Mesendoderm (in vitro differentiated cells): ENCODE measurements around the gene AGPS. TPM values are rescaled to one million over a fixed set of nuclear protein-coding genes. Genes with fewer than 3 reads are reported as not detected.
A peak's percentile ranks its signal among the peaks of the same experiment; 100 is the strongest.

ENCODE experiments used
- DNase-seq: peaks from one replicate; pipeline ENCODE4 v3.0.0; 2013
- H2AK5ac ChIP-seq: 2 replicates; pipeline ENCODE4 v1.6.1; 2013; ENCODE audit warnings: low read length, inconsistent platforms
- H2BK120ac ChIP-seq: 2 replicates; pipeline ENCODE4 v1.6.1; 2013; ENCODE audit warnings: low read depth, mild to moderate bottlenecking, low read length, moderate library complexity, mixed read lengths
- H2BK15ac ChIP-seq: replicated peaks from 2 replicates; pipeline ENCODE4 v1.6.1; 2013; ENCODE audit warnings: low read depth, mild to moderate bottlenecking, moderate library complexity
- H2BK5ac ChIP-seq: 2 replicates; pipeline ENCODE4 v1.6.1; 2013; ENCODE audit warnings: low read length, inconsistent platforms
- H3K18ac ChIP-seq: 2 replicates; pipeline ENCODE4 v1.6.1; 2013; ENCODE audit warnings: mild to moderate bottlenecking, low read length, mixed read lengths
- H3K23ac ChIP-seq: one replicate; pipeline ENCODE4 v1.6.1; 2013; ENCODE audit warnings: low read length
- H3K27ac ChIP-seq: 2 replicates; pipeline ENCODE4 v1.5.1; 2013; ENCODE audit warnings: low read depth, mild to moderate bottlenecking, inconsistent platforms, low read length, moderate library complexity
- H3K27me3 ChIP-seq: 2 replicates; pipeline ENCODE4 v1.6.1; 2013; ENCODE audit warnings: low read length, control low read depth, mild to moderate bottlenecking, inconsistent platforms; ENCODE audit not compliant: insufficient read depth, poor library complexity
- H3K36me3 ChIP-seq: 2 replicates; pipeline ENCODE4 v1.6.1; 2013; ENCODE audit warnings: low read length, inconsistent platforms; ENCODE audit not compliant: control insufficient read depth, insufficient read depth
- H3K4ac ChIP-seq: one replicate; pipeline ENCODE4 v1.6.1; 2013; ENCODE audit warnings: low read depth, mild to moderate bottlenecking, low read length, moderate library complexity
- H3K4me1 ChIP-seq: 2 replicates; pipeline ENCODE4 v1.6.1; 2013; ENCODE audit warnings: low read depth, low read length, inconsistent platforms; ENCODE audit not compliant: control insufficient read depth
- H3K4me2 ChIP-seq: 2 replicates; pipeline ENCODE4 v1.6.1; 2013; ENCODE audit warnings: low read length
- H3K4me3 ChIP-seq: 2 replicates; pipeline ENCODE4 v1.5.1; 2013; ENCODE audit warnings: mild to moderate bottlenecking, low read length
- H3K56ac ChIP-seq: one replicate; pipeline ENCODE4 v1.6.1; 2013; ENCODE audit warnings: low read length
- H3K79me1 ChIP-seq: 2 replicates; pipeline ENCODE4 v1.6.1; 2013; ENCODE audit warnings: low read length, inconsistent platforms
- H3K79me2 ChIP-seq: 2 replicates; pipeline ENCODE4 v1.6.1; 2013; ENCODE audit warnings: mild to moderate bottlenecking, low read length; ENCODE audit not compliant: control insufficient read depth, insufficient read depth
- H3K9ac ChIP-seq: 2 replicates; pipeline ENCODE4 v1.6.1; 2013; ENCODE audit warnings: low read length, inconsistent platforms
- H4K5ac ChIP-seq: one replicate; pipeline ENCODE4 v1.6.1; 2013; ENCODE audit warnings: low read length
- H4K8ac ChIP-seq: one replicate; pipeline ENCODE4 v1.6.1; 2013; ENCODE audit warnings: low read depth, mild to moderate bottlenecking, control low read depth, low read length, moderate library complexity
- WGBS: extraction: QIAGEN DNeasy Blood & Tissue Kit; methylation state at CpG from one replicate; pipeline ENCODE4 v1.1.7; 2013; ENCODE audit warnings: low lambda C conversion rate, missing lambda C conversion rate; ENCODE audit not compliant: insufficient coverage; ENCODE audit errors: extremely low coverage; 5-methylcytosine and 5-hydroxymethylcytosine counted together
- polyA plus RNA-seq, 2 experiments: library from polyadenylated mRNA; stranded (reverse); fragments of 200-250 nt; gene quantifications; one replicate each; pipeline ENCODE4 v1.2.3, GENCODE V29; 2013

AGPS gene
- polyA plus RNA-seq (2013, experiment 1 of 2): 41.4 TPM
- polyA plus RNA-seq (2013, experiment 2 of 2): 40.2 TPM

DNA sequence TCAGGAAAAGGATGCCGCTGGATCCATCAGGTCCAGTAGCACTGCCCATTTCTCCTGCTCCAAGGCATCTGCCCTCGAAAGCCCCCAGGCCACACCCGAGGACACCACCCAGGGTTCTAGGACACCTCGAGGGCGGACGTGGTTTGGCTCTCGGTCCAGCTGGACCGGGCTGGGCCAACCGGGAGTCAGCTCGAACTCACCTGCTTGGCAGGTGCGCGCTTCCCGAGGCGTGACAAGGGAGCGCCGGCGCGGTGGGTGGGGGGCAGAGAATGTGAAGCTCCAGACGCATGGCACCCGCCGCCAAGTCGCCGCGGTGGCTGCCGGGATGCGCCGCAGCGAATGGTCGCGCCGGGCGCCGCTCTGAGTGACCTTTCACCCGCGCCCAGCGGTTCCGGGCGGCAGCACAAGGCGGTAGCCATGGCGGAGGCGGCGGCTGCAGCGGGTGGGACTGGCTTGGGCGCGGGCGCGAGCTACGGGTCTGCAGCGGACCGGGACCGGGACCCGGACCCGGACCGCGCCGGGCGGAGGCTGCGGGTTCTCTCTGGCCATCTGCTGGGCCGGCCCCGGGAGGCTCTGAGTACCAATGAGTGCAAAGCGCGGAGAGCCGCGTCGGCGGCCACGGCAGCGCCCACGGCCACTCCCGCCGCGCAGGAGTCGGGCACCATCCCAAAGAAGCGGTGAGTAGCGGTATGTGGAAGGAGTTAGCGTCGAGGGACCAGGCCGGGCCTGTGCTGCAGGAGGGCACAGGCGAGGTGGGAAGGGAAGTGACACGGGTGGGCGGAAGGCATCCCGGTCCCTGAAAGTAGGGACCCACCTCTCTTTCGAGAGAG is at the start of gene AGPS:
AGPS (plus strand) TSS at position 401 of the 830 bp plus-strand sequence; CDS start at position 418, 17 bp downstream.
- Histone ChIP-seq H3K4me2 (peak within 1 kb of the TSS; percentile 67), H3K27ac (no peak within 1 kb of the TSS), H2AK5ac (peak within 1 kb of the TSS; percentile 23), H3K23ac (peak within 1 kb of the TSS; percentile 99), H4K5ac (peak within 1 kb of the TSS; percentile 63), H4K8ac (no peak within 1 kb of the TSS), H2BK120ac (no peak within 1 kb of the TSS), H3K4me3 (peak within 1 kb of the TSS; percentile 84), H3K4ac (peak within 1 kb of the TSS; percentile 84), H3K9ac (peak within 1 kb of the TSS; percentile 94), H3K27me3 (no peaks in the 10 kb centered on the region), H3K79me1 (peaks cover 8% of the 10 kb centered on the region), H3K36me3 (no peaks in the 10 kb centered on the region), H3K18ac (peak within 1 kb of the TSS; percentile 94), H2BK5ac (peak within 1 kb of the TSS; percentile 61), H2BK15ac (no peak within 1 kb of the TSS), H3K56ac (peak within 1 kb of the TSS; percentile 98), H3K4me1 (peaks cover 6% of the 10 kb centered on the region), H3K79me2 (peaks cover 36% of the 10 kb centered on the region)
- peak; percentile 85 for DNase-seq
- WGBS: no CpG with 5 or more reads among the region's 83 CpGs

DNA sequence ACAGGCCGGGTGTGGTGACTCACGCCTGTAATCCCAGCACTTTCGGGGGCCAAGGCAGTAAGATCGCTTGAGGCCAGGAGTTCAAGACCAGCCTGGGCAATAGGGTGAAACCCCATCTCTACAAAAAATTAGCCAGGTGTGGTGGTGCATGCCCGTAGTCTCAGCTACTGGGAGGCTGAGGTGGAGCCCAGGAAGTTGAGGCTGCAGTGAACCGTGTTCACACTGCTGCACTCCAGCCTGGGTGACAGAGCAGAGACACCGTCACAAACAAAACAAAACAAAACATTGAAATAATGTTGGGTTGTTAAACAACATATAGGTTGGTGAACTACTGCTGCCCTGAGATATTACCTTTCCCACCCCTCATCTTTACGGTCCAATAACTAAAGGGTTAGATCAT is 48.8 kb upstream of the AGPS start:
- H2BK5ac ChIP-seq: no peak overlapping the region
- H4K5ac ChIP-seq: no peak overlapping the region
- no peaks in the 10 kb centered on the region for H3K4me1 ChIP-seq
- H4K8ac ChIP-seq: no peak overlapping the region
- no peaks in the 10 kb centered on the region for H3K79me2 ChIP-seq
- no peaks in the 10 kb centered on the region for H3K36me3 ChIP-seq
- H3K4me2 ChIP-seq: no peak overlapping the region
- H3K27ac ChIP-seq: no peak overlapping the region
- H2BK120ac ChIP-seq: no peak overlapping the region
- H2BK15ac ChIP-seq: no peak overlapping the region
- no peak overlapping the region for H3K56ac ChIP-seq
- H3K27me3 ChIP-seq: no peaks in the 10 kb centered on the region
- no peak overlapping the region for H3K18ac ChIP-seq
- no peak for DNase-seq
- H3K23ac ChIP-seq: no peak overlapping the region
- H2AK5ac ChIP-seq: no peak overlapping the region
- H3K9ac ChIP-seq: no peak overlapping the region
- no peaks in the 10 kb centered on the region for H3K79me1 ChIP-seq
- H3K4me3 ChIP-seq: no peak overlapping the region
- H3K4ac ChIP-seq: no peak overlapping the region
- no CpG with 5 or more reads among the region's 8 CpGs for WGBS

- no CpG with 5 or more reads among the region's 1 CpG for WGBS
- H2AK5ac ChIP-seq: no peak overlapping the region
Measured at GRCh38 chr2:177344316-177344715, 48.3 kb upstream of the AGPS start.

DNA sequence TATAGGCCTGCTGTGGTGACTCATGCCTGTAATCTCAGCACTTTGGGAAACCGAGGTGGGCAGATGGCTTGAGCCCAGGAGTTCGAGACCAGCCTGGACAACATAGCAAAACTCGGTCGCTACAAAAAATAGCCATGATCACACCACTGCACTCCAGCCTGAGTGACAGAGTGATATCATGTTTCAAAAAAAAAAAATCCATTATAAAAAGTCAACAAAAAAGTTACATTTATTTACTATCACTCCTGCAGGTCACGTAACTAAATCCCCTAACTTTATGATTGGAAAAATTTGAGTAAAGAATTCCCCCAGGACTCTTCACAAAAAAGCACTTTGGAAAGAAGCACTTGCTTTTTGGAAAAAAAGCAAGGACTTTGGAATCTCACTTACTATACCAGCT is 46.4 kb upstream of the AGPS start:
- Histone ChIP-seq H3K4me2 (no peak overlapping the region), H4K8ac (no peak overlapping the region), H3K4ac (no peak overlapping the region), H3K9ac (no peak overlapping the region), H2BK15ac (no peak overlapping the region), H4K5ac (no peak overlapping the region), H2AK5ac (no peak overlapping the region), H2BK5ac (no peak overlapping the region), H3K27me3 (no peaks in the 10 kb centered on the region), H3K18ac (no peak overlapping the region), H2BK120ac (no peak overlapping the region), H3K36me3 (no peaks in the 10 kb centered on the region), H3K4me3 (no peak overlapping the region), H3K27ac (no peak overlapping the region), H3K79me2 (no peaks in the 10 kb centered on the region), H3K23ac (no peak overlapping the region), H3K4me1 (no peaks in the 10 kb centered on the region), H3K79me1 (no peaks in the 10 kb centered on the region), H3K56ac (no peak overlapping the region)
- no CpG with 5 or more reads among the region's 5 CpGs for WGBS
- DNase-seq: no peak

More at GRCh38 chr2:177344316-177344715, 48.3 kb upstream of the AGPS start:
- H3K18ac ChIP-seq: peak overlapping the region; percentile 41
- no peak overlapping the region for H3K56ac ChIP-seq
- no peak overlapping the region for H3K4me3 ChIP-seq
- H3K9ac ChIP-seq: no peak overlapping the region
- no peaks in the 10 kb centered on the region for H3K27me3 ChIP-seq
- H4K5ac ChIP-seq: no peak overlapping the region
- no peak overlapping the region for H2BK120ac ChIP-seq
- H3K79me1 ChIP-seq: no peaks in the 10 kb centered on the region
- no peak overlapping the region for H4K8ac ChIP-seq
- H2BK15ac ChIP-seq: no peak overlapping the region
- DNase-seq: no peak
- H3K4me2 ChIP-seq: no peak overlapping the region
- H3K4ac ChIP-seq: no peak overlapping the region
- H2BK5ac ChIP-seq: no peak overlapping the region
- no peaks in the 10 kb centered on the region for H3K36me3 ChIP-seq
- H3K4me1 ChIP-seq: no peaks in the 10 kb centered on the region
- no peak overlapping the region for H3K23ac ChIP-seq
- no peak overlapping the region for H3K27ac ChIP-seq
- H3K79me2 ChIP-seq: no peaks in the 10 kb centered on the region

DNA sequence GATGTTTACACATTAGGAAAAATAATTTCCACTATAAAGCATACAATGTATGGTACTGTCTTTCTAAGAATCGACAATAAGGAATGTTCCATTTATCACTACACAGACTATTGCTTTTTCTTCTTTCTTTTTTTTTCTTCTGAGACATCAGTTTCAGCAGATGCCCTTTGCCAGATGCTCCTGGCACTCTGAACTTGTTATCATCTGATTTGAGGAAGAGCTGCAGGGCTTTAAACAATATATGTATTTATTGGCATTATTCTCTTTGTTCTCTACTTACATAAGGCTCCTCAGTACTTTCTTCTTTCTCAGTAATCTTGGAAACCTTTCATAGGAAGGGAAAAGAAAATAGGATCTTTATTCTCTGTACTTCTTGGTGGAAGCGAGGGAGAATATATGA is 45.0 kb upstream of the AGPS start:
- Histone ChIP-seq H3K4me1 (no peaks in the 10 kb centered on the region), H2BK5ac (no peak overlapping the region), H3K56ac (no peak overlapping the region), H2AK5ac (no peak overlapping the region), H3K4me3 (no peak overlapping the region), H3K79me2 (no peaks in the 10 kb centered on the region), H3K36me3 (no peaks in the 10 kb centered on the region), H3K23ac (no peak overlapping the region), H3K27ac (no peak overlapping the region), H3K79me1 (no peaks in the 10 kb centered on the region), H4K8ac (no peak overlapping the region), H2BK120ac (no peak overlapping the region), H2BK15ac (no peak overlapping the region), H3K27me3 (no peaks in the 10 kb centered on the region), H3K18ac (no peak overlapping the region), H4K5ac (no peak overlapping the region), H3K4me2 (no peak overlapping the region), H3K9ac (no peak overlapping the region), H3K4ac (no peak overlapping the region)
- DNase-seq: no peak
- WGBS: no CpG with 5 or more reads among the region's 2 CpGs
